NCI-H774 (cell line): ENCODE measurements around the gene TNF.
"Not testable (repeated sequence)": the region's sequence is repeated elsewhere in the genome, so short reads cannot be mapped to it uniquely, and the experiment has no call there.

Source experiments
- DNase-seq: peaks from one replicate; lab custom pipeline; 2025; lab: John Stamatoyannopoulos, UW

TNF gene

GRCh38 chr6:31588871-31589650 is 13.7 kb downstream of the TNF start:
- no peak for DNase-seq

DNA sequence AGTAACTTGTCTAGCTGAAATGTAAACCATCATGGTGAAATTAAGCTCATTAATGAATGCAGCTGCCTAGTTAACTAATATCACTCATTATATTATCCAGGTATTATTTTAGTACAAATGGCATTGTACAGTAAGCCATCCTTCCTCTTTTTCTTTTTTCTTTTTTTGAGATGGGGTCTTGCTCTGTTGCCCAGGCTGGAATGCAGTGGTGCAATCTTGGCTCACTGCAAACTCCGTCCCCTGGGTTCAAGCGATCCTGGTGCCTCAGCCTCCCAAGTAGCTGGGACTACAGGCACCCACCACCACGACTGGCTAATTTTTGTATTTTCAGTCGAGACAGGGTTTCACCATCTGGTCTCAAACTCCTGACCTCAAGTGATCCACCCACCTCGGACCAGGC is 15.3 kb downstream of the TNF start:
- DNase-seq: not testable (repeated sequence)

- no peak for DNase-seq
These were observed 17.0 kb downstream of the TNF start for GRCh38 chr6:31592396-31592771.

- no peak for DNase-seq
These were observed 21.6 kb downstream of the TNF start for GRCh38 chr6:31597006-31597405.

- no peak for DNase-seq
These were observed 32.0 kb downstream of the TNF start for GRCh38 chr6:31607317-31607716.

DNA sequence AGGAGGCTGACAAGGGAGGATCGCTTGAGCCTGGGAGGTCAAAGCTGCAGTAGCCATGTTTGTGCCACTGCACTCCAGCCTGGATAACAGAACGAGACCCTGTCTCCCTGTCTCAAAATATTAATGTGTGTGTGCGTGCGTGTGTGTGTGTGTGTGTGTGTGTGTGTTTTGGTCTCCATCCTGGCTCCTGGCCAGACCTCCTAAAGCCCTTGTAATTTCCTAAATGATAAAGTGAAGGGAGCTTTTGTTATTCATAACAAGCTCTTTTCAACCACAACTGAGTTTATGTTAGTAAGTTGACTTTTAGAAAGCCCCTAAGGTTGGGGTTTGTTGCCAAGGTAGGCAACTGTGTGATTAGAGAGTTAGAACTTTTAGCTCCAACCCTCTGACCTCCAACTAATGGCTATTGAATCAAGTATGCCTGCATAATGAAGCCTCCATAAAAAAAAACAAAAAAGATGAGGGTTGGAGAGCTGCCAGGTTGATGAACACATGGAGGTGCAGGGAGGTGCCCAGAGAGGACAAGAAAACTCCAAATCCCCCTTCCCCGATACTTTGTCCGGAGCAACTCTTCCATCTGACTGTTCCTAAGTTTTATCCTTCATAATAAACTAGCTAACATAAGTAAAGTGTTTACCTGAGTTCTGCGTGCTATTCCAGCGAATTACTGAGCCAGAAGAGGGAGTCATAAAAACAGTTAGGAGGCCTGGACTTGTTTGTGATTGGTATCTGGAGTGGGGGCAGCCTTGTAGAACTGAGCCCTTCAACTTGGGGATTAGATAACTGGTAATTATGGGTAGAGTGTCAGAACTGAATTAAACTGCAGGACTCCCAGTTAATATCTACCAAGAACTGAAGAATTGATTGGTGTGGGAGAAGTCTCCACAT is 34.4 kb downstream of the TNF start:
- DNase-seq: peak; percentile 31

DNA sequence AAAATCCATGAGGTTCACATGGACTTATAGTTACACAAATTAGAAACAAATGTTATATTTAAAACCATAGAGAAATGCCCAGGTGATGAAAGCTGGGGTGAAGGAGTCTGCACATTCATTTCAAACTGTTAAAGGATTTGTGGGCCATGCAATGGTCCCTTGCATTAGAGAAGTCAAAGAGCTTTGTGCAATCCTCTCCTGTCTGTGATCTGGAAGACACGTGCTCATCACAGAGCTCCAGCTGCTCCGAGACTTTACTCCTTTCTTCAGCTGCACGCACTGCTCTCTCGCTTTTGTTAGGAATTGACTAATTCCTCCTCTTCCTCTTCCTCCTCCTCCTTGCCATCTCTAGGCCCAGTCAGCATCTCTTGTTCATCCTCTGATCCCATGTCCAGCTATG is 35.6 kb downstream of the TNF start:
- DNase-seq: no peak

DNA sequence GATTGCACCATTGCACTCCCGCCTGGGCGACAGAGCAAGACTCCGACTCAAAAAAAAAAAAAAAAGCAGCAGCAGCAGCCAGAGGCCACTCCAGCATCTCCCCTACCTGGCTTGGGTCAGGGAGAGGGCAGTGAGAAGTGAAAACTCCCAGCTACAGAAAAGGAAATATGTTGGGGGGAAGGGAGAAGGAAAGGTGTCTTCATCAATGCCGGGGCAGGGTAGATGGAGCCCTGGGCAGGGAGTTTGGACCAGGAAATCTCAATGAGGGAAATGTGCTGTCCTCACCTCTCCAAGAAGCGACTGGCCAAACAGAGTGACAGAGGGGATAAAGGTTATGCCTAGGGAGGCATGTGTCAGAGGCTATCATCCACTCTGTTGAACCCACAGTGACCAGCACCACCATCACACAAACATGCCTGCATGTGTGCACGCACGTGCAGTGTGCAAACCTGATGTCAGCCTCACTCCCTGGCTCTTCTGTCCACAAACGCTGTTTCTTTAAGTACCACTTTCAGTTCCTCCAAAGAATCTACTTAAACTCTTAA is 38.8 kb downstream of the TNF start:
- DNase-seq: no peak

- no peak for DNase-seq
These were observed 39.6 kb downstream of the TNF start, which contains the start of gene AIF1 for GRCh38 chr6:31614684-31615578. AIF1 (plus strand) TSS chr6:31615234; CDS start chr6:31615330, 96 bp downstream.

DNA sequence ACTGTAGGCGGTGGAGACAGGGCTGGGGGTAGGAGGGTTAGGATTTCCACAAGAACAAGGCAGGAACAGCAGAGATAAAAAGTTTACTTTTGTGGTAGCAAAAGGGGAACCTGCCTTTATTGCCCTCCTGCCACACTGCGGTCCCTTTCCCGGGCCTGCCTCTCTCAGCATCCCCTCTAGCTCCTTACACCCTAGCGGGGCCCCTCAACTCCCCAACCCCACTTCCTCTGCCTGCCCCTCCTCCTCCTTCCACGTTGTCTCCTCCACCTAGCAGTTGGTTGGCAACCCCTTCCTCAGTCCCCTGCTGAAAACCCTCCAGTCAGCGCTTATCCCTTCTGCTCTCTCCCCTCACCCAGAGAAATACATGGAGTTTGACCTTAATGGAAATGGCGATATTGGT is 40.4 kb downstream of the TNF start:
- no peak for DNase-seq

GRCh38 chr6:31617010-31617409 is 41.6 kb downstream of the TNF start:
- no peak for DNase-seq

DNA sequence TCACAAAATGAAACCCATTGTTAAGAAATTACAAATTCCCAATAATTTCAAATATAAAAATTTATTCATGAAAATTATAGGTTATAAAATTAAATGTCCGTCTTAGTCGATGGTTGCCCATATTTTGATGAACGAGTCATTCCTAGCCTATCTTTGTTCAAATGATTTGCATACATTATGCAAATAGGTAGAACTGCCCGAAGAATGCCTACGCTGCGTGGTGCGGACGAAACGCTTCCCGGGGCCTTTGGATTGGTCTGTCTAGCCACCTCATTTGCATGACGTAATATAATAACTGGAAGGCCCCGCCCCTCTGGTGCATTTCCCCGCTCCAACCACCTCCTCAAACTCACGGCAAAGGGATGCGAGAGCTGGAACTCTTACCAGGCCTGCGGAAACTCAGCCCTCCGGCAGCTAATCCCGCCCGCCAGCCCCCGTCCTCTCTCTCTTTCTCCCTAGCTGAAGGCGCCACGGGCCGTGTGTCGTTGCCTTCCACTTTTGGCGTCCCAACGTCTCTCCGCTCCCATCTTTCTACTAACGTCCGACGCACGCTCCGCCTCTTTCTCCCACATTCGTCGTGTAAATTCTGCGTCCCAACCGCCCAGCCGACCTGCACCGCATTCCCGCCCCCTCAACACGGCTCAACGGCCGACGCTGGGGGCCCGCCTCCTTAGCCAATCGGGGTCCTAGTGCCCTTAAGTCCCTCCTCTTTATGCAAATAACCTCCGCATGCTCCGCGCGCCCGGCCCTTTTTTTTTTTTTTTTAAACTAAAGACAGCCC is 44.6 kb downstream of the TNF start:
- peak; percentile 98 for DNase-seq

GRCh38 chr6:31620586-31621319 is 45.4 kb downstream of the TNF start, which contains the start of gene PRRC2A:
PRRC2A (plus strand) TSS chr6:31620715; CDS start chr6:31622790, 2,075 bp downstream.
- DNase-seq: peak; percentile 82

GRCh38 chr6:31621320-31621939 is 46.1 kb downstream of the TNF start:
- DNase-seq: no peak

- DNase-seq: no peak
These were observed 46.6 kb downstream of the TNF start for GRCh38 chr6:31621991-31622390.

DNA sequence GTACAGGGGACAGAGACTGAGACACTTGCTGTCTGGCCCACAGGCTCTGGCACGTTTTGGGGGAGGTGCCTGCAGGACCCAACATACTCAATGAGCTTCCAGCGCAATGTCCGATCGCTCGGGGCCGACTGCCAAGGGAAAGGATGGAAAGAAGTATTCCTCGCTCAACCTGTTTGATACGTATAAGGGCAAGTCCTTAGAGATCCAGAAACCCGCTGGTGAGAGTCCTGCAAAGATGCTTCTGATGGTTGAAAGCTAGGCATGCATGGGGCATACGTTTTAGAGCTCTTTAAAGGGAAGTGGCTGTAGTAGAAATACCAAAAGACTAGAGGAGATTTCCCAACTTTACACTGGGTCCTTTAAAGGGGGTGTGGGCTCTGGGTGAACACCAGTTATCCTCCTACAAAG is 47.3 kb downstream of the TNF start:
- DNase-seq: no peak

DNA sequence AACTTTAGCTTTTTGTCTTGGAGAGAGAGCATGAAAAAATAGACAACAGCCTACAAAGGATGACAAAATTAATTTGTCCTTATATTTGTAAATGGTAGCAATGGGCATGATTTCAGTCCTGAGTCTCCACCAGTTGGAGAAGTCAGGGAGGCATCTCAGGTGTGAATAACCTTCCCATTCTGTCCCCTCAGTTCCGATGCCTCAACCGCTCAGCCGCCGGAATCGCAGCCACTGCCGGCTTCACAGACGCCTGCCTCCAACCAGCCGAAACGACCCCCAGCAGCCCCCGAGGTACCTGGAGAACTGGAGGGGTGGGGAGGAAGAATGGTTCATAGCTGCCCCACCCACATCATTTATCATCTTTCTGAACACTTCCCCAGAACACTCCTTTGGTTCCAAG is 48.7 kb downstream of the TNF start:
- DNase-seq: no peak

DNA sequence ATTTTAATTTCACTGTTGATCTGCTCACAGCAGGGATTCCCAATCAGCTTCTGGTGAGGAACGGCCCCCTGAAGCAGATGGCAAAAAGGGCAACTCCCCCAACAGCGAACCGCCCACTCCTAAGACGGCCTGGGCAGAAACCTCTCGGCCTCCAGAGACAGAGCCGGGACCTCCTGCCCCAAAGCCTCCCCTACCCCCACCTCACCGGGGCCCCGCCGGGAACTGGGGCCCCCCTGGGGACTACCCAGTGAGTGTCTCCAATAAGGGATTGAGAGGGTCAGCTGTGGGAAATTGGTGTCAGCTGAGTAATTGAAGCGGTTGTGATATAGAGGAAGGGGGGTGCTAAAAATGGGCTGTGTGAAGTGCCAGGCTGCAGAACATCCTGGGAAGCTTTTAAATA is 51.6 kb downstream of the TNF start:
- no peak for DNase-seq

DNA sequence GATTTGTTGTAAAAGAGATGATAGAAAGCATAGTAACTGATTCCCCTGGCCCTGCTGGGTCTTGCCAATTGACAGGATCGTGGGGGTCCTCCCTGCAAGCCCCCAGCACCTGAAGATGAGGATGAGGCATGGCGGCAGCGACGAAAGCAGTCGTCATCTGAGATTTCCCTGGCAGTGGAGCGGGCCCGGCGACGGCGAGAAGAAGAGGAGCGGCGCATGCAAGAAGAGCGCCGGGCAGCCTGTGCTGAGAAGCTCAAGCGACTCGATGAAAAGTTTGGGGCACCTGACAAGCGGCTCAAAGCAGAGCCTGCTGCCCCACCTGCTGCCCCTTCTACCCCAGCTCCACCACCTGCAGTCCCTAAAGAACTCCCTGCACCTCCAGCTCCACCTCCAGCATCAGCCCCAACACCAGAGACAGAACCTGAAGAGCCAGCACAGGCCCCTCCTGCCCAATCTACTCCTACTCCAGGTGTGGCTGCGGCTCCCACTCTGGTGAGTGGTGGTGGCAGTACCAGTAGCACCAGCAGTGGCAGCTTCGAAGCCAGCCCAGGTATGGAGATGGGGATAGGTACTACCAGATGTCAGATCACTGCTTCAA is 52.4 kb downstream of the TNF start:
- DNase-seq: no peak
